AG09319 (cell line): ENCODE data around the gene REXO4.
"Not testable (repeated sequence)": the region's sequence is repeated elsewhere in the genome, so short reads cannot be mapped to it uniquely, and the experiment has no call there.

Source experiments
- DNase-seq: peaks from one replicate; pipeline ENCODE4 v3.0.0-alpha.2; 2010; ENCODE audit warnings: low read depth; ENCODE audit errors: extremely low read depth
- CTCF ChIP-seq: IDR thresholded peaks from 2 replicates; pipeline ENCODE4 v1.5.1; 2011; ENCODE audit warnings: low read depth, mild to moderate bottlenecking, inconsistent platforms, low read length, moderate library complexity

Gene REXO4

GRCh38 chr9:133380734-133381133 lies 37.1 kb downstream of the REXO4 start:
- no peak for TF ChIP-seq CTCF
- DNase-seq, result no peak

GRCh38 chr9:133379153-133380086 lies 38.4 kb downstream of the REXO4 start:
- TF ChIP-seq CTCF, result no peak
- no peak for DNase-seq

GRCh38 chr9:133378408-133378962 lies 39.3 kb downstream of the REXO4 start:
- TF ChIP-seq CTCF, result no peak
- DNase-seq, result no peak

- TF ChIP-seq CTCF, result no peak
- no peak for DNase-seq
Observed at GRCh38 chr9:133377721-133378216, 40.0 kb downstream of the REXO4 start.

- not testable (repeated sequence) for DNase-seq
Observed at GRCh38 chr9:133377280-133377679, 40.5 kb downstream of the REXO4 start.

GRCh38 chr9:133375724-133376654 lies 41.8 kb downstream of the REXO4 start, which contains the start of the genes STKLD1 and SURF4:
Gene STKLD1 (plus strand): TSS chr9:133376366. CDS start chr9:133376474, 108 bp downstream.
Gene SURF4 (minus strand): TSS chr9:133376060. CDS start chr9:133375969, 91 bp downstream.
- no peak for TF ChIP-seq CTCF
- DNase-seq, result peak; percentile 91

- TF ChIP-seq CTCF, result no peak
- DNase-seq, result no peak
Observed at GRCh38 chr9:133375116-133375723, 42.6 kb downstream of the REXO4 start.
